Measurements from ENCODE around the gene BLM. TPM values are rescaled to one million over a fixed set of nuclear protein-coding genes. Genes with fewer than 3 reads are reported as not detected.

BLM gene
- total and polyA plus RNA-seq, 2 of the 4 experiments (the other 2 are of a cell fraction) = 2.5 to 6.5 TPM

DNA sequence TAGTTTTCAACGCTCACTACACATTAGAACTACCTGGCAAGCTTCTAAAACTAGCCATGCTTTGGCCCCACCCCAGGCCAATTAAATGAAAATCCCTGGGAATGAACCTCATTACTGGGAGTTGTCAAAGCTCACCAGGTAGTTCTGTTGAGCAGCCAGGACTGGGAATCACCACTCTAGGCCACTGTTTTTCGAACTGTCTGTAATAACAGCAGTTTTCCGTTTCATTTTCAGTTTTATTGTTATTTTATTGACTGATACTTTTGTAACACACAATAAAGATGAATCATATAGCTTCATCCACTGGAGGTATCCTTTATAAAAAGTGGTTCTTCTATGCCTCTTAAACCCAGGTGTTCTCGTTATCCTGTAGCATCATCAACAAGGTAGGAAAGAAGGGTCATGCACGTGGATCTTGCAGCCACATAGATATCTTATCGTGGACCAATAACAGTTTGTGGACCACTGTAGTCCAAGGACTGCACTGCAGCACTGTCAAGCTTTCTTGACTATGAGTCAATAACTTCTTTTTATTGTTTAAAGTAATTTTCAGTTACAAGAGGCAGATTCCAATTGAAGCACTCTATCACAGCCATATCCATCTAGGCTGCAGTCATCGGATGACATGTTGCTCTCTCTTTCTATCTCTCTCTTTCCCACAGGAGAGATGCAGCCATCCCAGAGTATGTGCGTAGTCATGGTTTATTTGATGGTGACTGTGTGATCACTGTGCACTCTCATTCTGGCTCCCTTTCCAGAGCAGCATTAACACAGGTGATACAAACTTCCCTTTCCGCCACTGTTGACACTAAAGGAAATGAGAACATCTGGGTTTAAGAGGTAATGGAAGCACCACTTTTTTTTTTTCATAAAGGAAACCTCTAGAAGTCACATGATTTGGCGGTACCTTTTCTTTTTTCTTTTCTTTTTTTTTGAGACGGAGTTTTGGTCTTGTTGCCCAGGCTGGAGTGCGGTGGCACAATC is 39.0 kb upstream of the BLM start (continued):
- TF ChIP-seq, protein P1, sequence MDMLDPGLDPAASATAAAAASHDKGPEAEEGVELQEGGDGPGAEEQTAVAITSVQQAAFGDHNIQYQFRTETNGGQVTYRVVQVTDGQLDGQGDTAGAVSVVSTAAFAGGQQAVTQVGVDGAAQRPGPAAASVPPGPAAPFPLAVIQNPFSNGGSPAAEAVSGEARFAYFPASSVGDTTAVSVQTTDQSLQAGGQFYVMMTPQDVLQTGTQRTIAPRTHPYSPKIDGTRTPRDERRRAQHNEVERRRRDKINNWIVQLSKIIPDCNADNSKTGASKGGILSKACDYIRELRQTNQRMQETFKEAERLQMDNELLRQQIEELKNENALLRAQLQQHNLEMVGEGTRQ (IDR thresholded peaks at IDR 0.05; ENCODE audit: low read depth, low read length) = no peak
- no peak for TF ChIP-seq MAFK (IDR thresholded peaks at IDR 0.05; ENCODE audit: low read depth, low read length)

DNA sequence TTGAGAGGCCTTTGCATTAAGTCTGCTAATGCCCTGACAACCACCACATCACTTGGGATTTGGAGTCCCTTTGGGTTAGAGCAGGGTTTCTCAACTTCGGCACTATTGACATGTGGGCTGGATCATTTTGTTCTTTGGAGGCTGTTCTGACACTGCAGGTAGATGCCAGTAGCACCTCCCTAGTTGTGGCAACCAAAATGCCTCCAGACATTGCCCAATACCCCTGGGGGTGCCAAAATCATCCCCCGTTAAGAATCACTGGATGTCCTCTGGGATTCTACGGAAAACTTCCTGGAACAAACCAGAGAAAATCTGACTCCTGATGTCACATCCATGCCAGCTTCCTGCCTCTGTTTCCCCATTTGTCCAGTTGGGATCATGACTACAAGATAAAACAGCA is 37.2 kb upstream of the BLM start:
- H4K5ac ChIP-seq (ENCODE audit: low read depth, low read length) = no peak overlapping the region
- peak overlapping the region; percentile 45 for H3K27ac ChIP-seq (ENCODE audit: insufficient read depth, low read length)
- POLR2A ChIA-PET (ENCODE audit: unreplicated experiment) = no interaction called here
- peak overlapping the region; percentile 3; the same call in 1 of the 2 replicates for H3K18ac ChIP-seq (ENCODE audit: low read depth, low read length)
- H2BK15ac ChIP-seq (ENCODE audit: low read depth, low read length) = peak overlapping the region; percentile 10; the same call in 1 of the 3 replicates
- H3K56ac ChIP-seq (ENCODE audit: extremely low read depth, insufficient read depth, low read length) = no peak overlapping the region
- ATAC-seq (ENCODE audit: low read depth) (no peak), DNase-seq (no peak)
- TF ChIP-seq BHLHE40 (IDR thresholded peaks at IDR 0.05; ENCODE audit: low read depth, low read length) (no peak), CEBPB (IDR thresholded peaks at IDR 0.05; ENCODE audit: low read depth, low read length) (peak; percentile 67)
- peak overlapping the region; percentile 15 for H4K91ac ChIP-seq (ENCODE audit: insufficient read depth, low read depth, low read length)
- peak overlapping the region; percentile 10; the same call in 1 of the 2 replicates for H3K4me2 ChIP-seq (ENCODE audit: low read depth, low read length)
- peak overlapping the region; percentile 66 for H2BK5ac ChIP-seq (ENCODE audit: low read depth, low read length, poor library complexity, severe bottlenecking)
- H4K20me1 ChIP-seq (ENCODE audit: insufficient read depth, low read length) = peaks cover 5% of the 10 kb centered on the region
- peak overlapping the region; percentile 21 for H2AK9ac ChIP-seq (replicated peaks; ENCODE audit: low read depth, low read length, poor library complexity)
- peak overlapping the region; percentile 74 for H3K4ac ChIP-seq (ENCODE audit: low read depth, low read length)
- CTCF ChIA-PET = no interaction called here
- peak overlapping the region; percentile 39 for H2AFZ ChIP-seq (replicated peaks; ENCODE audit: low read length, poor library complexity)
- no peaks in the 10 kb centered on the region for H3K79me1 ChIP-seq (ENCODE audit: low read depth in 1 of 2, low read length in 2 of 2)
- H3K9me1 ChIP-seq (ENCODE audit: insufficient read depth, low read length) = peaks cover 18% of the 10 kb centered on the region
- no TSS peak for BruUV-seq (replicated peaks)
- H3K27me3 ChIP-seq (ENCODE audit: control insufficient read depth, insufficient read depth, low read length) = no peaks in the 10 kb centered on the region
- peak overlapping the region; percentile 92; the same call in 1 of the 2 replicates for H2AK5ac ChIP-seq (ENCODE audit: low read depth, low read length)
- H3K4me3 ChIP-seq (ENCODE audit: insufficient read depth, low read depth, low read length) = no peak overlapping the region
- no peaks in the 10 kb centered on the region for H3K36me3 ChIP-seq (ENCODE audit: control insufficient read depth, insufficient read depth, low read length)
- intact Hi-C loops (cut with micrococcal nuclease) = no loop called here
- 100% methylated on average over 1 of the region's 3 CpGs; no CpG with 5 or more reads in 1 of the 2 experiments for WGBS, 2 experiments (ENCODE audit: extremely low coverage in 2 of 2, insufficient read length in 1 of 2)
- in situ Hi-C loops (cut with MboI; ENCODE audit: low sequenced_read_pairs) = no loop called here
- H3K9ac ChIP-seq (ENCODE audit: low read depth, low read length) = no peak overlapping the region
- no peaks in the 10 kb centered on the region for H3K9me3 ChIP-seq (ENCODE audit: control insufficient read depth, insufficient read depth, low read length)
- peak overlapping the region; percentile 90 for H2BK20ac ChIP-seq (ENCODE audit: low read depth, low read length)
- H3K14ac ChIP-seq (replicated peaks; ENCODE audit: low read depth, low read length) = peak overlapping the region; percentile 6
- H3K4me1 ChIP-seq (ENCODE audit: control insufficient read depth, insufficient read depth, low read length) = peaks cover 20% of the 10 kb centered on the region
- peak overlapping the region; percentile 79 for H2BK120ac ChIP-seq (ENCODE audit: low read depth, low read length)
- H4K8ac ChIP-seq (ENCODE audit: low read depth in 2 of 2, low read length in 2 of 2) = peak overlapping the region in 1 of 2 experiments; percentile 56; a peak in 2 of 4 replicates
- dilution Hi-C loops (cut with HindIII; ENCODE audit: low sequenced_read_pairs, unreplicated experiment) = no loop called here
- H3K23ac ChIP-seq (ENCODE audit: low read depth, low read length) = peak overlapping the region; percentile 54
